ENCODE measurements around the gene NR2E1.

NR2E1 gene

GRCh38 chr6:108161724-108162282, 4.0 kb upstream of the NR2E1 start:
- TF ChIP-seq ZNF48 (tag by site-specific recombination; IDR thresholded peaks at IDR 0.05) (no peak), ZNF514 (tag by site-specific recombination; IDR thresholded peaks at IDR 0.05) (no peak), ZNF449 (tag by site-specific recombination; IDR thresholded peaks at IDR 0.05) (no peak), KLF8 (tag by site-specific recombination; IDR thresholded peaks at IDR 0.05) (no peak), ZNF341 (tag by site-specific recombination; IDR thresholded peaks at IDR 0.05; ENCODE audit: low read depth) (no peak), ZBTB48 (tag by site-specific recombination; IDR thresholded peaks at IDR 0.05) (no peak), ZNF404 (tag by site-specific recombination; IDR thresholded peaks at IDR 0.05) (no peak), ZFP69B (tag by site-specific recombination; IDR thresholded peaks at IDR 0.05) (no peak), ZBTB21 (tag by site-specific recombination; IDR thresholded peaks at IDR 0.05) (no peak), ZNF792 (tag by site-specific recombination; IDR thresholded peaks at IDR 0.05) (no peak), ZNF292 (tag by site-specific recombination; IDR thresholded peaks at IDR 0.05; ENCODE audit: borderline replicate concordance, low read depth) (no peak), ZNF416 (tag by site-specific recombination; IDR thresholded peaks at IDR 0.05) (no peak), KLF16 (tag by site-specific recombination; IDR thresholded peaks at IDR 0.05) (no peak), GLI2 (tag by site-specific recombination; IDR thresholded peaks at IDR 0.05; ENCODE audit: borderline replicate concordance, low read depth) (no peak)
- TF ChIP-seq, protein P1, sequence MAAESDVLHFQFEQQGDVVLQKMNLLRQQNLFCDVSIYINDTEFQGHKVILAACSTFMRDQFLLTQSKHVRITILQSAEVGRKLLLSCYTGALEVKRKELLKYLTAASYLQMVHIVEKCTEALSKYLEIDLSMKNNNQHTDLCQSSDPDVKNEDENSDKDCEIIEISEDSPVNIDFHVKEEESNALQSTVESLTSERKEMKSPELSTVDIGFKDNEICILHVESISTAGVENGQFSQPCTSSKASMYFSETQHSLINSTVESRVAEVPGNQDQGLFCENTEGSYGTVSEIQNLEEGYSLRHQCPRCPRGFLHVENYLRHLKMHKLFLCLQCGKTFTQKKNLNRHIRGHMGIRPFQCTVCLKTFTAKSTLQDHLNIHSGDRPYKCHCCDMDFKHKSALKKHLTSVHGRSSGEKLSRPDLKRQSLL (tag by site-specific recombination; IDR thresholded peaks at IDR 0.05): no peak
- TF ChIP-seq, protein P2, sequence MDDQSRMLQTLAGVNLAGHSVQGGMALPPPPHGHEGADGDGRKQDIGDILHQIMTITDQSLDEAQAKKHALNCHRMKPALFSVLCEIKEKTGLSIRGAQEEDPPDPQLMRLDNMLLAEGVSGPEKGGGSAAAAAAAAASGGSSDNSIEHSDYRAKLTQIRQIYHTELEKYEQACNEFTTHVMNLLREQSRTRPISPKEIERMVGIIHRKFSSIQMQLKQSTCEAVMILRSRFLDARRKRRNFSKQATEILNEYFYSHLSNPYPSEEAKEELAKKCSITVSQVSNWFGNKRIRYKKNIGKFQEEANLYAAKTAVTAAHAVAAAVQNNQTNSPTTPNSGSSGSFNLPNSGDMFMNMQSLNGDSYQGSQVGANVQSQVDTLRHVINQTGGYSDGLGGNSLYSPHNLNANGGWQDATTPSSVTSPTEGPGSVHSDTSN (CRISPR knock-in tag; IDR thresholded peaks at IDR 0.05): no peak
- TF ChIP-seq, protein P3, sequence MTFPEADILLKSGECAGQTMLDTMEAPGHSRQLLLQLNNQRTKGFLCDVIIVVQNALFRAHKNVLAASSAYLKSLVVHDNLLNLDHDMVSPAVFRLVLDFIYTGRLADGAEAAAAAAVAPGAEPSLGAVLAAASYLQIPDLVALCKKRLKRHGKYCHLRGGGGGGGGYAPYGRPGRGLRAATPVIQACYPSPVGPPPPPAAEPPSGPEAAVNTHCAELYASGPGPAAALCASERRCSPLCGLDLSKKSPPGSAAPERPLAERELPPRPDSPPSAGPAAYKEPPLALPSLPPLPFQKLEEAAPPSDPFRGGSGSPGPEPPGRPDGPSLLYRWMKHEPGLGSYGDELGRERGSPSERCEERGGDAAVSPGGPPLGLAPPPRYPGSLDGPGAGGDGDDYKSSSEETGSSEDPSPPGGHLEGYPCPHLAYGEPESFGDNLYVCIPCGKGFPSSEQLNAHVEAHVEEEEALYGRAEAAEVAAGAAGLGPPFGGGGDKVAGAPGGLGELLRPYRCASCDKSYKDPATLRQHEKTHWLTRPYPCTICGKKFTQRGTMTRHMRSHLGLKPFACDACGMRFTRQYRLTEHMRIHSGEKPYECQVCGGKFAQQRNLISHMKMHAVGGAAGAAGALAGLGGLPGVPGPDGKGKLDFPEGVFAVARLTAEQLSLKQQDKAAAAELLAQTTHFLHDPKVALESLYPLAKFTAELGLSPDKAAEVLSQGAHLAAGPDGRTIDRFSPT (tag by site-specific recombination; IDR thresholded peaks at IDR 0.05): no peak
- TF ChIP-seq, protein P4, sequence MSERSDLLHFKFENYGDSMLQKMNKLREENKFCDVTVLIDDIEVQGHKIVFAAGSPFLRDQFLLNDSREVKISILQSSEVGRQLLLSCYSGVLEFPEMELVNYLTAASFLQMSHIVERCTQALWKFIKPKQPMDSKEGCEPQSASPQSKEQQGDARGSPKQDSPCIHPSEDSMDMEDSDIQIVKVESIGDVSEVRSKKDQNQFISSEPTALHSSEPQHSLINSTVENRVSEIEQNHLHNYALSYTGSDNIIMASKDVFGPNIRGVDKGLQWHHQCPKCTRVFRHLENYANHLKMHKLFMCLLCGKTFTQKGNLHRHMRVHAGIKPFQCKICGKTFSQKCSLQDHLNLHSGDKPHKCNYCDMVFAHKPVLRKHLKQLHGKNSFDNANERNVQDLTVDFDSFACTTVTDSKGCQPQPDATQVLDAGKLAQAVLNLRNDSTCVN (tag by site-specific recombination; optimal IDR thresholded peaks at IDR 0.05): no peak
- TF ChIP-seq, protein P5, sequence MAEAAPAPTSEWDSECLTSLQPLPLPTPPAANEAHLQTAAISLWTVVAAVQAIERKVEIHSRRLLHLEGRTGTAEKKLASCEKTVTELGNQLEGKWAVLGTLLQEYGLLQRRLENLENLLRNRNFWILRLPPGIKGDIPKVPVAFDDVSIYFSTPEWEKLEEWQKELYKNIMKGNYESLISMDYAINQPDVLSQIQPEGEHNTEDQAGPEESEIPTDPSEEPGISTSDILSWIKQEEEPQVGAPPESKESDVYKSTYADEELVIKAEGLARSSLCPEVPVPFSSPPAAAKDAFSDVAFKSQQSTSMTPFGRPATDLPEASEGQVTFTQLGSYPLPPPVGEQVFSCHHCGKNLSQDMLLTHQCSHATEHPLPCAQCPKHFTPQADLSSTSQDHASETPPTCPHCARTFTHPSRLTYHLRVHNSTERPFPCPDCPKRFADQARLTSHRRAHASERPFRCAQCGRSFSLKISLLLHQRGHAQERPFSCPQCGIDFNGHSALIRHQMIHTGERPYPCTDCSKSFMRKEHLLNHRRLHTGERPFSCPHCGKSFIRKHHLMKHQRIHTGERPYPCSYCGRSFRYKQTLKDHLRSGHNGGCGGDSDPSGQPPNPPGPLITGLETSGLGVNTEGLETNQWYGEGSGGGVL (tag by site-specific recombination; IDR thresholded peaks at IDR 0.05): no peak
- POLR2A ChIA-PET: interaction anchor here (1.5 to 1.6 kb wide), 2 partner anchors 27 to 99 kb away, joined by 4 read pairs; partner anchors contain the start of gene SNX3
- Histone ChIP-seq H3K4me1 (ENCODE audit: control insufficient read depth, insufficient read depth, low read length) (no peaks in the 10 kb centered on the region), H3K4me3 (ENCODE audit: low read depth, low read length) (no peak overlapping the region), H3K9me3 (ENCODE audit: control insufficient read depth, insufficient read depth, low read depth, low read length) (no peaks in the 10 kb centered on the region), H3K36me3 (ENCODE audit: control insufficient read depth in 2 of 2, insufficient read depth in 1 of 2, low read length in 2 of 2) (no peaks in the 10 kb centered on the region), H3K27ac (ENCODE audit: extremely low read depth, low read depth, low read length) (no peak overlapping the region)
- CTCF ChIA-PET: interaction anchor here (0.6 to 1.6 kb wide), 2 partner anchors 16 to 379 kb away, joined by 3 to 6 read pairs; no protein-coding TSS in a partner anchor

Measured in HEK293 (cell line).